ENCODE results near the gene CALHM4.
A peak's percentile ranks its signal among the peaks of the same experiment; 100 is the strongest.

Gene CALHM4

DNA sequence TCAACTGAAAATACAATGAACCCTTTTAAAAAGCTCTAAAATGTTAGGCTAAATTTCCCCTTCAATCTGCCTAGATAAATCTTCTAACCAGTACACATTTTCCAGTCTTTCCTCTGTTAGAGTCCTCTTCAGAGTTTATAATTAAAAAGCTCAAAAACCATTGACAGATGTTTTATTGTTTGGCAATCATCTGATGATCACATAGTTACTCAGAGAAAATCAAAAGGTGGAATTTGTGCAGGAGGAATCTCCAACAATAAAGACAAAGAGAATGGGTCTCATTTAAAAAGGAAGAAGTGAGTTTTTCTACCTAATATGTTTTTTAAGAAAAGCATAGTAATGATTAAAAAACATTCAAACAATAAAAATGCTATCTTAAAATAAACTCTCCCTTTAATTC, 11.1 kb upstream of the CALHM4 start:
- no peak for DNase-seq (ENCODE audit: low read depth)

DNA sequence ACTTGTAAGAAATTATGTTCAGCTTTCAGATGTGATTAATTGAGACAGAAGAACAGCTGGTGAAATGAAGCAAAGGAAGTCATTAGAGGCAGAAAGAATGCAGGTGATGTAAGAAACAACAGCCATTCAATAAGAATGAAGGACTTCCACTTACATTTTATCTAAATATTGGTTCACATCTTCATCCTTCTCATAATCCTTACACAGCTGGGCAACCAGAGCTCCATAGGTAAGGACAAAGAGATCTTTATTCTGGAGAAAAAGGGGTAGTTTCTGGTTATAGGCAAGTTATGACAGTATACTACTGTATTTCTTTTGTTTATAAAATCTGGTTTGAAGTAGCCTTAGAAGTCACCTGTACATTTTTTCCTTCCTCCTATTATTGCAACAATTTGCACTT, 10.4 kb upstream of the CALHM4 start:
- no peak for DNase-seq (ENCODE audit: low read depth)

DNA sequence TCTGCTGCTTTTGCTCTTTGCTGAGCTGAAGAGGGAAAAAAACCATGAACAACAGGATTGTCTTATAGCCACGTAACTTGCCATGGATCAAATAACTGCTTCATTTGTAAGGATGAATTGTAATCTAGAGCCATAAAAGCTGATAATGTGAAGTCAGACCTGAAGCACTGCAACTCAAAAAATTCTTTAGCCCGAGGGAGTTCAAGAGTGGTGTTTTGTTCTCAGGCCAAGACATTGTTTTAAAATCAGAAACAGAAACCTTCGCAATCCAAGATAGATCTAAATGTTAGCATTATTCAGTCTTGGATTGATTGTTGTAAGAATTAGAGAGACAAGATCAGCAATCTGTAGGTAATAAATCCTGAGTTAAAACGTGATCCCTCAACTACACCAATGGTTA, 7.9 kb upstream of the CALHM4 start, which contains the start of gene TRAPPC3L:
Gene TRAPPC3L, minus strand, starts transcription at position 34 of the 400 bp plus-strand sequence. CDS start 170 bp downstream, outside the sequence.
- no peak for DNase-seq (ENCODE audit: low read depth)

DNA sequence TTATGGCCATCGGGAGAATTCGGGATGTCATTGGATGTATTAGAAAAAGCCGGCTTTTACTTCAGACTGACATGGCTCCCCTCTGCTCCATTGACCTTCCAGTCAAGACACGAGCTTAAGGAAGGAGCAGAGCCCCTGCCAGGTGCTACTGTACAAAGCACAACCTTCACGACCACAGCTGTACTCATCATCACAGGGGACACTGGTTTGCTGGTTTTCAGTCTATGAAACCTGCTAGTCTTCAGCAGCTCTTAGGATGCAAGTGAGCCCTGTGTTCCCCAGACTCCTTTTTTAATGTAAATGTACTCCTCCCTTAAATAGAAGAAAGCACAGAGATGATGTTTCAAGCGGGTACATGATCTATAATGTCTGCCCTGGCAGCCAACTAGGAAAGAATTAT, 6.2 kb upstream of the CALHM4 start:
- no peak for DNase-seq (ENCODE audit: low read depth)

DNA sequence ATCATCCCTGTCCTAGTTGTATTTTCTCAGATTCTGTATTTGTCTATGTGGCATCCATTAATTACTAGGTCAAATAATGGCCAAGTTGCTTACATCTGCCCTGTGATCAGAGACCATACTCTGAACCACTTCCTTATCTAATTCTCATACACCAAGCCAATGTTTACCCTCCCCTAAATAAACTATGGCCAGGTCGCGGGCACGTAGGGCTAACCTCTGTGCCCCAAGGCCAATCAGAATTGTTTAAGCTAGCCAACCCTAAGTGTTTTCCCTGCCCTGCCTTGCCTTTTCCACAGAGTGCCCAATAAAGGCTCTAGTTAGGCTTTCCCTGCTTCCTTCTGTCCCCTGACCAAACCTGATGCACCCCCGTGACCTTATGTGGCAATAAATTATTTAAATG, 2.8 kb upstream of the CALHM4 start:
- no peak for DNase-seq (ENCODE audit: low read depth)

DNA sequence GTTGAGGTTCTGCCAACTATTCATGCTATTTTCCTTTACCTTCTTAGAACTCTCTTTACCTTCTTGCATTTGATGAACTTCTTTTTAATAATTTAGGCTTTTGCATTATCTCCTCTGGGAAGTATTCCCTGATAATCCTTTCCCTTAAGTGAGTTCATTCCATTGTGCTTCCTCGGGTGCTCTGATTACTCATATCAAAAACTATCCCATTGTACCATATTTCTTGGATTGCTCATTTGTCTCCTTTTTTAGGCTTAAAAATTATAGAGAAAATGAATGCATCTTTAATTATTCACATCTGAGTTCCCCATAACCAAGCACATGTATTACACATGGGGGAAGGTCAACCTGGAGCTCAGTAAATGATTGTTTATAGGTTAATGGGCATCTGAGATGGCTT, 2.5 kb downstream of the CALHM4 start:
- peak; percentile 68 for DNase-seq (ENCODE audit: low read depth)

DNA sequence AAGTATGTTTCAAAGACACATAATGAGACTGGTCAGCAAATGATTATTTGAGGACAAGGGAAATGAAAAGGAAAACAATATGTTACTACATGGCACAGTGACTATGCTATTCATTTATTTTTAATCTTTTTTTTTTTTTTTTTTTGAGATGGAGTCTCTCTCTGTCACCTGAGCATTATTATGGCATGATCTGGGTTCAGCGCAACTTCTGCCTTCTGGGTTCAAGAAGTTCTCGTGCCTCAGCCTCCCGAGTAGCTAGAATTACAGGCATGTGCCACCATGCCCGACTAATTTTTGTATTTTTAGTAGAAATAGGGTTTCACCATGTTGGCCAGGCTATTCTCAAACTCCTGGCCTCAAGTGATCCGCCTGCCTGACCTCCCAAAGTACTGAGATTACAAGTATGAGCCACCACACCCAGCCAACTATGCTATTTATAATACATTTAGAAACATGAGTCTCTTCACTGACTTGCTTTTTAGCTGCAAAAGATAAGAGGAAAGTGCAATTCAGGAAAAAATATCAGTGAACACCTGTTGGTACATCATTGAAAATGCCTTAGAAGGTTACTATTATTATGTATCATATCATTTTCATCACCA, 3.4 kb downstream of the CALHM4 start:
- no peak for DNase-seq (ENCODE audit: low read depth)

DNA sequence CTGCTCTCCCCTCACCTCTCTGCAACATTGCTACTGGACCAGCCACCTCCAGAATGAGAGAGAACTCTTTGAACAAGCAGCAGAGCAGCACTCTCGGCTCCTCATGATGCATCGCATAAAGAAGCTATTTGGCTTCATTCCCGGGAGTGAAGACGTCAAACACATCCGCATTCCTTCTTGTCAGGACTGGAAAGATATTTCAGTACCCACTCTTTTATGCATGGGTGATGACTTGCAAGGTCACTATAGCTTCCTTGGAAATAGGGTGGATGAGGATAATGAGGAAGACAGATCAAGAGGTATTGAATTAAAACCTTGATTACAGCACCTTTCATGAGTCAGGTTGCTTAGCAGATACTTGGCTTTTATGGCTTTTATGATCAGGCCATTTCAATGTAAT, 4.3 kb downstream of the CALHM4 start:
- peak; percentile 97 for DNase-seq (ENCODE audit: low read depth)

DNA sequence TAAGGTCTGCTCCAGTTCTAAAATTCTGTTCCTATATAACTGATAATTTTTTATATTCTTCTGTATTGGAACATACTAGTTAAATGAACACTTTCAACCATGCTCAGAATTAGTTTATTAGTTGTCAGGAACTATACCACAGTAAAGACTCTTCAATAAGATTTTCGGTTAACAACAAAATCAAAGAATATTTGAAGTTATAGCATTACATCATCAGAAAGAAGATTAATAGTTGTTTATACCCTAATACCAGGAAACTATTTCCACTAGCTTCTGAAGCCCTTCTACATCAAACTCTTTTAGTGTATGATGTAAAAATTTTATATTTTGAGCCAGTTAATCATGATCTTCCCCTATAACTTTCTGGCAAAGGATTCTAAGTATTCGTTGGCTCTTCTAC, 6.6 kb downstream of the CALHM4 start:
- no peak for DNase-seq (ENCODE audit: low read depth)

DNA sequence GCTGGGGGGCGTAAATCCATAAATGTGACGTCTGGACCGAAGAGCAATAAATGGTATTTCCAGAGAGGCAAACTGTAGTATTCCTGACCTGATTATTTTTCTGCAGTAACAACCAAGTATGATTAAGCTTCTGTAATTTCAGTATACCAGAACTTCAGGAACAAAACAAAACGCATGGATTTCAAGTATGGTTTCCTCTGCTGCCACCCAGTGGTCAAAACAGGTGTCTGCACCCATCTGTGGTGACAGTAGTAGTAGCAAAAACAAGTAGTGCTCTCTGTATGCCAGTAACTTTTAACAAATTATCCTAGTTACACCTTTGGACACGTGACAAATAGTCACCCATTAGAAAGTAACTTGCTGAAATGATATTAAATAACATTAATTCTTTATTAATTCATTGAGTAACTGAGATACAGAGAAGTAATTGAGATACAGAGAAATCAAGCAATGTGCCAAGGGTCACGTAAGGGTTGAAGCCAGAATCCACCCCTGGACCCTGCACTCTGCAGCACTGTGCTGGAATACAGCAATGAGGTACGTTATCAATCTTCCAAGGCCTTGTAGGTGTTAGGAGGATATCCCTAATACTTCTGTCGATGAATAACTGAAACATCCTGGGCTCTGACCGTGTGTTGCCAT, 7.9 kb downstream of the CALHM4 start:
- DNase-seq (ENCODE audit: low read depth), result no peak

DNA sequence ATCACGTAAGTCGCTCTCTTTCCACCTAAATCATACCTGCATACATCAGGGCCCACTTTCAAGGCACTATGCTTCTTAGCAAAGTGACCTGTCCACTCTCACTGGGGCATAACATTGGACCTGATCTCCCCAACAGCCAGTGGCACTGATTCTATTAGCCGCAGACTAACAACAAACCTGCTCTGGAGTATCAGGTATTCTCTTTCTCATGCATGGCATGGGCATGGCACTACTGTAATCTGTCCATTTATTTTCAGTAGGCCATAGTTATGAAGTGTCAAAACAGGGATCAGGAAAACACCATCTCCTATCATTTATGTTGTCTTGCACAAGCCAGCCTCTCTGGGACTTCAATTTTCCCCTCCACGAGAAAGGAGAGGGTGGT, 8.5 kb downstream of the CALHM4 start:
- DNase-seq (ENCODE audit: low read depth), result no peak

DNA sequence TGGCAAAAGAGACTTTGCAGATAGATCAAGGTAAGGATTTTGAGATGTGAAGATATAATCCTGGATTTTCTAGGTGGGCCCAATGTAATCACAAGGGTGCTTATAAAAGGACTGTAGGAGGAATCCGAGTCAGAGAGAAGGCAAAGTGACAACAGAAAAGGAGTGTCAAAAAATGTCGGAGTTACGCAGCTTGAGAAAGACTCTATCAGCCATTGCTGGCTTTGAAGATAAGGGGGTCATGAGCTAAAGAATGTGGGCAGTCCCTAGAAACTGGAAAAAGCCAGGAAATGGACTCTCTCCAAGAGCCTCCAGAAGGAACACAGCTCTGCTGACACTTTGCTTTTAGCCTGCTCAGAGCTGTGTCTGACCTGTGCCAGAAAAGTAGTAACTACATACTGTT, 9.1 kb downstream of the CALHM4 start:
- no peak for DNase-seq (ENCODE audit: low read depth)

DNA sequence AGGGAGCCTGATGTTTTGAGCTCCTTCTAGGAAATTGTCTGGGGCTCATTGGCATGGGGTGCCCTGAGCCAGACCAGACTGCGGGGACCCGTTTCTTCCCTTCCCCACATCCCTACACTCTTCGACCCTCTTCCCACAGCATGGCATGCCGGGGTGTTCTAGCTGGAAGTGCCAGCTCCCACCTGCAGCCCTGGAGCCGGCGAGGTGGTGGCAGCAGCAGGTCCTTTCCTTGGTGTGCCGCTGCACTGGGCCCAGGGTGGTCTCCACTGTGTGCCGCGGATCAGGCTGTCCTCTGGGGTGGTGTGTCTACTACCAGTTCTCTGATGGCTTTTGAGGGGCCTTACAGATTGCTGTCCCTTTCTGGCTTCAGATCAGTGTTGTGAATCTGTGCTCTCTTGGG, 10.3 kb downstream of the CALHM4 start:
- DNase-seq (ENCODE audit: low read depth), result no peak

DNA sequence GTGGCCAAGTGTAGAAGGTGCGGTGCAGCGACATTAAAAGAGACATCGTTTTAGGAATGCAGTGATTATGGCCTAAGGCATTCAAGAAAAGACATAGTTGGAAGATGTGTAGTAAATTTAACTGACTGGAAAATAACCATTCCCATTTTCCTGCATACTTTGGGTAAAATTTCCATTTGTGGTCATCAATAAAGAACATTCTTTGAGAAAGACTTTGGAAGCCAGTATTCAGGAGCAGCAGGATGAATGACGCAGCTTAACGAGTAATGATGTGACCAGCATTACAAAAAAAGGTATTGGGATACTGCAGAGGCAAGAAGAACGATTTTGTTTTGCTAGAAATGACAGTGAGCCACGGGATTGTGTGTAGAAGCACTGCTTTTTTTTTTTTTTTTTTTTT, 10.8 kb downstream of the CALHM4 start:
- DNase-seq (ENCODE audit: low read depth), result no peak

DNA sequence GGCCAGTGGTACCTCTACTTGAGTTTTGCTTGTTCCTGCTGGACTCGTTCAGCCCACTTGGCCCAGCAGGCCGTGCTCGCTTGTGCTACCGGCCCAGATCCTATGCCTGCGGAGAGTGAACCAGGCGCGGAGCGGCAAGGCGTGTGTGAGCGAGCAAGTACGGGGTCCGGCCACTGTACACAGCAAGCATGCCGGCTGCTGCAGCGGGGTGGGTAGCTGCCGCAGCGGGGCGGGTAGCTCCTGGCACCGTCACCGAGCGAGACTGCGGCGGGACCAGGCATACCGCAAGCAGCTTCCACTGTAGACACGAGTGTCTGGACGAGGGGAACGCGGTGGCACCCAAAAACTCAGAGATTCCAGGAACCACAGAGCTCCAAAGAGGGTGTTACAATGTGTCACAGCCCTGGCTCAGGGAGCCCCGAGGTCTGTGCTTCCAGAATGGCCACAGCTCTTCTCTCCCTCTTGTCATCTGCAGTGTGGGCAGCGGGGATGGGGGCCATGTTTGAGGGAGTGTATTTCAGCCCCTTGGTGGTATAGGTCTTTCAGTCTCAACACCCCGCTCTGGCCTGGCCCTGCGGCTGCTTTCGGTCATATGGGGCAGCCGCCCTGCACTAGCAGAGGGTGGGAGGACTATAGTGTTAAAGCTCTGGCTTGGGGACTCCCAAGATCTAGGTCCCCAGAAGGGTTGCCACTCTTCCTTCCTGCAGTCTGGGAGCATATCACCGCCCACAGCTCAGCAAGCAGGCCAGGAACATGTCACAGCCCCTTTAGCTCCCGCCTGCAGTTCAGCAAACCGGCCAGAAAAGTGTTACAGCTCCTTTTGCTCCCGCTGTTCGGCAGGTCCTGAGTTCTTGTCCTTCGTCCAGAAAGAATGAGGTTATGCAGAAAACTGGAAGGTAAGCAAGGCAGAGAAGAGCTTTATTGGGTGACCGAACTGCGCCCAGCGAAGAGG, 11.6 kb downstream of the CALHM4 start:
- DNase-seq (ENCODE audit: low read depth), result no peak

DNA sequence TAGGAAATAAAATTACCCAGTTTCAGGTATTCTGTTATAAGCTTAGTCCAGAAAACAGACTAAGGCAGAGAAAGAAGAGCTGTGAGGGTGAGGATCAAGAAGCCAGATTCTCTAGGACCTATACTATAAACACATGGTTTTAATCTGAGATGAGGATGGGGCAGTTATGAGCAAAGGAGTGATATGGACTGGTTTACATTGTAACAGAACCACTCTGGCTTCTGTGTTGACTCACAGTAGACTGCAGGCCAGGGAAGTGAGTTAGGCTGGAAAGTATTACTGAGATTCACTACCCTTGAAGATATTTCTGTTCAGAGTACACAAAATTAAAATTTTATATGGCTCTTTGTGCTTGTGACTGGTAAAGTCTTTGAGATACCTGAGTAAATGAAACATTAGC, 14.6 kb downstream of the CALHM4 start:
- DNase-seq (ENCODE audit: low read depth), result no peak

DNA sequence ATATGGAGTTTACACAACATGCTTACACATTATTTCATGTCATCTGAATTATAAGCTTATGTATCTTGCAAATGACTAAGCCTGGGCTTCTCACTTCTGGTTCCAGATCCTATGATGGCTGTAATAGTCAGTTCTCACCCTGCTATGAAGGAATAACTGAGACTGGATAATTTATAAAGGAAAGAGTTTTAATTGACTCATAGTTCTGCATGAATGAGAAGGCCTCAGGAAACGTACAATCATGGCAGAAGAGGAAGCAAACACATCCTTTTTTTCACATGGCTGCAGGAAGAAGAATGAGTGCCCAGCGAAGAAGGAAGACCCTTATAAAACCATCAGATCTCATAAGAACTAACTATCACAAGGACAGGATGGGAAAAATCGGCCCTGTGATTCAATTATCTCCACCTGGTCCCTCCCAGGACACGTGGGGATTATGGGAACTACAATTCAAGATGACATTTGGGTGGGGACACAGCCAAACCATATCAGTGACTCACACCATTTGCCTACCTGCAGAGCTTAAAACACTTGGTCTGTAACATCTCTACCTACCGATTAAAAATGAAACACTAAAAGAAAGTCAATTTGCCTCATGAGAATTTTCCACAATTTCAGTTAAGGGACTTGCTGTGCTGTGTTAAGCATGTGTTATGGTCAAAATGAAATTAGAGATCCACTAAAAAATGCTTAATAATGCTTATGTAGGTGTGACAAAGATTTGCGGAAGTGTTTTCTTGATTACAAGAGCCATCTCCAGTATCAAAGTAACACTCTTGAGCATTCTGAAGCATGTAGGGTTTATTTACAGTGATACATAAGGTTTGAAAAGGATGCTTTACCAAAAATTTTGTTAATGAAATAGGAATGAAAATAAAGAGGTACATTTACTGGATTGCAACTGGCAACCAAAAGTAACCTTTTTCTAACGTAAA, 15.5 kb downstream of the CALHM4 start:
- DNase-seq (ENCODE audit: low read depth), result no peak

DNA sequence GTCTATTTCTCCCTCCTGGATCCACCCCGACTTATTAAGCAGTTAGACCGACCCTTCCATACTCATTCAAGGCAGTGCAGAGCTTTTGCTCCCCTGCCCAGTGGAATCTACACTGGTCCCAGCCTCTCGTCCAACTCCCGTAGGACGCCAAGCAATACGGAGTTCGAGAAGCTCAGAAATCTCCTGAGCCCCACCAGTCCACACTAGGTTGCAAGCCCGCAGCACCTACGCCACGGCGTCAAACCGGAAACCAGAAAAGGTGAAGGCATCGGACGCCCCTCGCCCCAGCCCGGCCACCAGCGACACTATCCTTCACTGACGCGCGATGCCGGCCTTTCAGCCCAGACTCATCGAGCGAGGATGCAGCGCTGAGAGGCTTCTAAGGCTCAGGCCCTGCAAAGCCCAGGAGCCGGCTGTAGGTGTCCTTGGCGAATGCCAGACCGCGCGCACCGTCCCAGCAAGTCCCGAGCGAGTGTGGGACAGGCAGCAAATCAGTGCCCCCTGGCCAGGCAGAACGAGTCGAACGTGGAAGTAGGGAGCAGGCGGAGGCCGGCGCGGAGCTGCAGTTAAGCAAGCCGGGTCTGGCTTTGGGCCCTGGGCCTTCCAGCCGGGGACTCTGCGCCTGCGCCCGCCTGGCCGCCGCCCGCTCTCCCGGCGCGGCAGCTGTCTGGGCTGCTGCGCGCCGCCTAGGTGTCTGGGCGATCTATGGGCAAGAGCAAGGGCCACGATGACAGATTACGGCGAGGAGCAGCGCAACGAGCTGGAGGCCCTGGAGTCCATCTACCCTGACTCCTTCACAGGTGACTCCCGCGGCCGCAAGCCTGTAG, 17.5 kb downstream of the CALHM4 start, which contains the start of gene RWDD1:
Gene RWDD1, plus strand, starts transcription at position 649 of the 827 bp plus-strand sequence. Its CDS starts 79 bp downstream, at position 728.
- peak; percentile 99 for DNase-seq (ENCODE audit: low read depth)

DNA sequence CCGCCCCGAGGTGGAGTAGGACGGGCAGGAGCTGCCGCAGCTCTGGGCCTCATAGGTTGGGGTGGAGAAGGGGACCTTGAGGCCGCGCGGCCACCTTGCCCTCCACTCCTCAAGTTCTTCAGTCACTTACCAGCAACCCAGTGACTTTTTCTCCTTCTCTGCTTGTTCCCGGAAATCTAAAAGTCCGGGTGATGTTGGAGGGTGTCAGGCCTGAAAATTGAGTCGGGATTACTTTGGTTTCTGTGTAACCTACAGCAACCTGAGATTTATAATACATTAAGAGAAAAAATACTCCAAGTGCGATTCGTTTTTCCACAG, 18.1 kb downstream of the CALHM4 start:
- DNase-seq (ENCODE audit: low read depth), result no peak

DNA sequence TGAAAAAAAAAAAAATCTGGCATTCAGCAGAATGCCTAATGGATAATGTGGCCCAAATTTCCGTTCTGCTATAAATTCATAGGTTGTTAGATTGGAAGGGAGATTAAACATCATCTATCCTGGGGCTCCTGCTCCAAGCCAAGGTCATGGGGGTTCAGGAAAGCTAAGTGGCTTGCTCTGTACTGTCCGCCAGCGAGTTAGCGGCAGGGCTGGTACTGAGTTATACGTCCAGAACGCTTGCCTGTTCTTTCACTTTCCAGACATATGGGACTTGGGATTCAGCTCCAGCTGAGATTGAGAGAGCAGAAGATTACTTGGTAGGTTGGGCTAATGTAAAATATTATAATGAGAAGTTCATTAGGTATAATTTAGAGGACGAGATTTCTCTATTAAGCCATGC, 18.6 kb downstream of the CALHM4 start:
- DNase-seq (ENCODE audit: low read depth), result no peak

DNA sequence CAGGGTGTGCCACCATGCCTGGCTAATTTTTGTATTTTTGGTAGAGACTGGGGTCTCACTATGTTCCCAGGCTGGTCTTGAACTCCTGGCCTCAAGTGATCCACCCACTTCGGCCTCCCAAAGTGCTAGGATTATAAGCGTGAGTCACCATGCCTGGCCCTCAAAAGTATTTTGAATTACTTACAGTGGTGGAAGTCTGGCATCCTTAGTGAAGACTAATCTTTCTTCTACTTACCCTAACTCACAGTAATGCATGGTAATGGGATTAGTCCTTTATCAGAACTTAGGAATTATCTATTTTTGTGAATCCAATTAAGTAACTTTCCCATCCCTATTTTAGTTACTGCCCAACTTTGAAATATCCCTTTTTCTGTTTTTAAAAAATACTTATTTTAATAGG, 21.7 kb downstream of the CALHM4 start:
- no peak for DNase-seq (ENCODE audit: low read depth)
